GM10266 (cell line): ENCODE measurements around the gene TFAP2A.

Experiments
- DNase-seq: peaks from one replicate; pipeline ENCODE4 v3.0.0; 2012; ENCODE audit errors: extremely low spot score
- CTCF ChIP-seq: IDR thresholded peaks from 2 replicates; pipeline ENCODE4 v1.5.1; 2012; ENCODE audit warnings: mild to moderate bottlenecking, low read depth; ENCODE audit not compliant: control insufficient read depth, insufficient read depth; ENCODE audit errors: missing control alignments

The TFAP2A gene

DNA sequence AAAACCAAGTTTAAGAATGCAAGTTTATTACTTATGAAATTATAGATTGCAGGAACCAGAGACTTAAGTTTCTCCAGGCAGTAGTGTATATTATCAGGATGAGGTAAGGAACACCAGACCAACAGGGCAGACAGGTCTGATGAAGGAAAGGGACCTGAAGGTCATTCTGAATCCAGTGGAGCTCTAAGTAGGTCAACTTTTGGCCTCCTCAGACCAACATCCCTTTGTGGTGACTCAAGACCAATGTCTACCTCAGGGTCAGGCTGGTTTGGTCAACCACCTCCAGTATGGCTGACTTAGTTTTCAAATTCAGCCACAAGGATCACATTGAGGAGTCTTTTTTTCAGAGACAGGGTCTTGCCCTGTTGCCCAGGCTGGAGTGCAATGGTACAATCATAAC, 38.7 kb upstream of the TFAP2A start:
- no peak for DNase-seq
- TF ChIP-seq CTCF = no peak

GRCh38 chr6:10451828-10452509, 37.1 kb upstream of the TFAP2A start:
- no peak for DNase-seq
- no peak for TF ChIP-seq CTCF

- no peak for TF ChIP-seq CTCF
- DNase-seq = no peak
Observed at GRCh38 chr6:10451394-10451793, 36.5 kb upstream of the TFAP2A start.

- DNase-seq = no peak
- TF ChIP-seq CTCF = no peak
Observed at GRCh38 chr6:10449751-10450150, 34.9 kb upstream of the TFAP2A start.

DNA sequence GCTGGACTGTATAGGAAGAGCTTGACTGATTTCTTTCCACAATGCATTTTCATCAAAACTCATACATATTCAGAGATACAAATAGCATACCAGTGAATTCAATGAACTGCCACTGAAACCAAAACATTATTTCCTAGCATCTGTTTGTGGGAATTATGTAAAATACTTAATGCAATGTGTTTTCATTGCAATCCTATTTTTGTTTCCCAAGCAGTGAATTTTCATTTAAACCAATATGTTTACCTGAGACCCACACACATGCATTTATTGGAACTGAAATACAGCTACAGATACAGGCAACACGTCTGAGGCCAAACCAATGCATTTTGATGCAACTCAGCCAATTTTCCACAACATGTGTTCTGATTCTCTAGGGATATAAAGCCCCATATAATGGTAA, 33.2 kb upstream of the TFAP2A start:
- no peak for TF ChIP-seq CTCF
- no peak for DNase-seq

- TF ChIP-seq CTCF = no peak
- no peak for DNase-seq
Observed at GRCh38 chr6:10446548-10446947, 31.7 kb upstream of the TFAP2A start.

GRCh38 chr6:10441655-10442009, 26.8 kb upstream of the TFAP2A start:
- TF ChIP-seq CTCF = no peak
- DNase-seq = no peak
